ENCODE results near the gene KDM1B.

KDM1B gene

GRCh38 chr6:18253635-18254034 lies 98.4 kb downstream of the KDM1B start:
- no peak overlapping the region for H3K4me3 ChIP-seq (ENCODE audit: low read depth, low read length)
- TF ChIP-seq CTCF (IDR thresholded peaks at IDR 0.05; ENCODE audit: low read depth, low read length): no peak

- TF ChIP-seq CTCF (IDR thresholded peaks at IDR 0.05; ENCODE audit: low read depth, low read length): no peak
- H3K4me3 ChIP-seq (ENCODE audit: low read depth, low read length): no peak overlapping the region
Measured at GRCh38 chr6:18254793-18255192, 99.6 kb downstream of the KDM1B start.

DNA sequence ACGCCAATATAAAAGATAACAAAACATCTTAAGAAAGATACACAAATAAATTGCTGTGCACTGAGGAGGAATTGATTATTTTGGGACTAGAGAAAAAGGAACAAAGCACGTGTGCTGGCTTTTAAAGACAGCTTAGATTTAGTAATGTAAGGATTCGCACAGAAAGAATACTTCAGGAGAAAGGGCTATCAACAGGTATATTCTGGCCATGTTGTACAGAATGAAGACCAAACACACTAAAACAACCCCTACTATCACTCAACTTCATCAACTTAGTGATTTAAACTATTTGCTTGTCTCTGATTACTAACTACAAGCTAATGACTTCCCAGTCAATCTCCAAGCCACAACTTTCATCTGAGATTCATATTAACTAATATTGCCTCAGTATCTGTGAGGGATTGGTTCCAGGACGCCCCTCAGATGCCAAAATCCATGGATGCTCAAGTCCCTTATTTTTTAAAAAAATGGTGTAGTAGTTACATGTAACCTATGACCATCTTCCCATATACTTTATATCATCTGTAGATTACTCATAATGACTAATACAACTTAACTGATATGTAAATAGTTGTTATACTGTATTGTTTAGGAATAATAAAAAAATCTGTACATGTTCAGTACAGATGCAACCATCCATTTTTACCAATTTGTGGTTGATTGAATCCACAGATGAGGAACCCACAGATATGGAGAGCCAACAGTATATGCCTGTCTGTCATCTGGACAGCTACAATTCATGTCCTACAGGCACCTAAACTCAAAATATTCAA lies 104.6 kb downstream of the KDM1B start:
- no peak overlapping the region for H3K4me3 ChIP-seq (ENCODE audit: low read depth, low read length)
- no peak for TF ChIP-seq CTCF (IDR thresholded peaks at IDR 0.05; ENCODE audit: low read depth, low read length)

DNA sequence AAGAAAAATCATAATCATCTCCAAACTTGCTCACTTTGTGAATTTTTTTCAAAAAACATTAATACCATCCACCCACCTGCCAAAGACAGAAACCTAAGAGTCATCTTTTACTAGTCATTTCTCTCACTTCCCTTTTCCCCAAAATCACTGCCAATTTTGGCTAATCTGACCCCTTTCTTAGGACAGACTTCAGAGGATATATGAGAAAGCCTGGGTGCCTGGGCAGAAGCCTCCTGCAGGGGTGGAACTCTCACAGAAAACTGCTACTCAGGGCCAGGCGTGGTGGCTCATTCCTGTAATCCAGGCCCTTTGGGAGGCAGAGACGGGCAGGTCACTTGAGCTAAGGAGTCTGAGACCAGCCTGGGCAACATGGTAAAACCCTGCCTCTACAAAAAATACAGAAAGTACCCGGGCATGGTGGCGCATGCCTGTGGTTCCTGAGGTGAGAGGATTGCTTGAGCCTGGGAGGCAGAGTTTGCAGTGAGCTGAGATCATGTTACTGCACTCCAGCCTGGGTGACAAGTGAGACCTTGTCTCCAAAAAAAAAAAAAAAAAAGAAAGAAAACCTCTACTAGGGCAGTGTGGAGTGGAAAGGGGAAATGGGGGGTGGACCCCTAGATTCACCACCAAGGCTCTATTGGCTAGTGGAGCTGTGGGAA lies 105.4 kb downstream of the KDM1B start:
- no peak overlapping the region for H3K4me3 ChIP-seq (ENCODE audit: low read depth, low read length)
- TF ChIP-seq CTCF (IDR thresholded peaks at IDR 0.05; ENCODE audit: low read depth, low read length): no peak

GRCh38 chr6:18261877-18262276 lies 106.7 kb downstream of the KDM1B start:
- H3K4me3 ChIP-seq (ENCODE audit: low read depth, low read length): peak overlapping the region; percentile 91
- TF ChIP-seq CTCF (IDR thresholded peaks at IDR 0.05; ENCODE audit: low read depth, low read length): no peak

GRCh38 chr6:18262702-18263417 lies 107.6 kb downstream of the KDM1B start:
- no peak for TF ChIP-seq CTCF (IDR thresholded peaks at IDR 0.05; ENCODE audit: low read depth, low read length)
- peak overlapping the region; percentile 91 for H3K4me3 ChIP-seq (ENCODE audit: low read depth, low read length)
